ENCODE data around the gene CAMKK1.

The CAMKK1 gene

GRCh38 chr17:3828852-3829232 lies 64.0 kb downstream of the CAMKK1 start:
- Mint-ChIP-seq H3K4me3 (no peak overlapping the region), H3K4me1 (peaks cover 1% of the 10 kb centered on the region), H3K36me3 (peaks cover 9% of the 10 kb centered on the region), H3K27ac (no peak overlapping the region), H3K27me3 (no peaks in the 10 kb centered on the region), H3K9me3 (no peaks in the 10 kb centered on the region)

GRCh38 chr17:3828151-3828851 lies 64.6 kb downstream of the CAMKK1 start:
- H3K9me3 Mint-ChIP-seq: no peaks in the 10 kb centered on the region

GRCh38 chr17:3827124-3827773 lies 65.6 kb downstream of the CAMKK1 start:
- H3K27ac Mint-ChIP-seq: no peak overlapping the region

More at GRCh38 chr17:3828151-3828851, 64.6 kb downstream of the CAMKK1 start:
- H3K27me3 Mint-ChIP-seq: no peaks in the 10 kb centered on the region
- H3K4me1 Mint-ChIP-seq: no peaks in the 10 kb centered on the region
- H3K36me3 Mint-ChIP-seq: peaks cover 10% of the 10 kb centered on the region
- no peak overlapping the region for H3K27ac Mint-ChIP-seq
- H3K4me3 Mint-ChIP-seq: no peak overlapping the region

GRCh38 chr17:3826191-3826590 lies 66.7 kb downstream of the CAMKK1 start:
- H3K4me3 Mint-ChIP-seq: no peak overlapping the region
- no peaks in the 10 kb centered on the region for H3K4me1 Mint-ChIP-seq
- H3K36me3 Mint-ChIP-seq: peaks cover 9% of the 10 kb centered on the region
- no peaks in the 10 kb centered on the region for H3K9me3 Mint-ChIP-seq
- no peak overlapping the region for H3K27ac Mint-ChIP-seq
- H3K27me3 Mint-ChIP-seq: no peaks in the 10 kb centered on the region

More at GRCh38 chr17:3827124-3827773, 65.6 kb downstream of the CAMKK1 start:
- Mint-ChIP-seq H3K4me1 (no peaks in the 10 kb centered on the region), H3K27me3 (no peaks in the 10 kb centered on the region), H3K36me3 (peaks cover 10% of the 10 kb centered on the region), H3K9me3 (no peaks in the 10 kb centered on the region), H3K4me3 (no peak overlapping the region)

GRCh38 chr17:3821101-3821500 lies 71.8 kb downstream of the CAMKK1 start:
- no peak overlapping the region for H3K27ac Mint-ChIP-seq
- peaks cover 19% of the 10 kb centered on the region for H3K36me3 Mint-ChIP-seq
- H3K4me3 Mint-ChIP-seq: no peak overlapping the region
- no peaks in the 10 kb centered on the region for H3K9me3 Mint-ChIP-seq
- H3K4me1 Mint-ChIP-seq: no peaks in the 10 kb centered on the region
- no peaks in the 10 kb centered on the region for H3K27me3 Mint-ChIP-seq

- peaks cover 20% of the 10 kb centered on the region for H3K36me3 Mint-ChIP-seq
Observed at GRCh38 chr17:3818786-3819185, 74.1 kb downstream of the CAMKK1 start.

GRCh38 chr17:3817851-3818605 lies 74.8 kb downstream of the CAMKK1 start:
- peaks cover 19% of the 10 kb centered on the region for H3K36me3 Mint-ChIP-seq
- no peaks in the 10 kb centered on the region for H3K9me3 Mint-ChIP-seq
- H3K4me3 Mint-ChIP-seq: no peak overlapping the region
- peak overlapping the region; percentile 5 for H3K27ac Mint-ChIP-seq
- H3K4me1 Mint-ChIP-seq: no peaks in the 10 kb centered on the region
- no peaks in the 10 kb centered on the region for H3K27me3 Mint-ChIP-seq

More at GRCh38 chr17:3818786-3819185, 74.1 kb downstream of the CAMKK1 start:
- Mint-ChIP-seq H3K4me1 (no peaks in the 10 kb centered on the region), H3K4me3 (no peak overlapping the region), H3K27me3 (no peaks in the 10 kb centered on the region), H3K9me3 (no peaks in the 10 kb centered on the region), H3K27ac (no peak overlapping the region)

- Mint-ChIP-seq H3K27me3 (no peaks in the 10 kb centered on the region), H3K9me3 (no peaks in the 10 kb centered on the region), H3K4me3 (no peak overlapping the region), H3K4me1 (no peaks in the 10 kb centered on the region), H3K36me3 (peaks cover 23% of the 10 kb centered on the region), H3K27ac (no peak overlapping the region)
Observed at GRCh38 chr17:3815925-3816324, 76.9 kb downstream of the CAMKK1 start.

GRCh38 chr17:3815122-3815521 lies 77.7 kb downstream of the CAMKK1 start:
- Mint-ChIP-seq H3K27me3 (no peaks in the 10 kb centered on the region), H3K27ac (peak overlapping the region; percentile 2), H3K4me3 (no peak overlapping the region), H3K9me3 (no peaks in the 10 kb centered on the region), H3K36me3 (peaks cover 18% of the 10 kb centered on the region), H3K4me1 (no peaks in the 10 kb centered on the region)

- Mint-ChIP-seq H3K27me3 (no peaks in the 10 kb centered on the region), H3K9me3 (no peaks in the 10 kb centered on the region), H3K36me3 (peaks cover 23% of the 10 kb centered on the region), H3K4me3 (no peak overlapping the region), H3K27ac (no peak overlapping the region), H3K4me1 (no peaks in the 10 kb centered on the region)
Observed at GRCh38 chr17:3814361-3814760, 78.5 kb downstream of the CAMKK1 start.

GRCh38 chr17:3813171-3813570 lies 79.7 kb downstream of the CAMKK1 start:
- H3K27me3 Mint-ChIP-seq: no peaks in the 10 kb centered on the region
- no peak overlapping the region for H3K27ac Mint-ChIP-seq

GRCh38 chr17:3812771-3813170 lies 80.1 kb downstream of the CAMKK1 start:
- peaks cover 18% of the 10 kb centered on the region for H3K36me3 Mint-ChIP-seq
- H3K27me3 Mint-ChIP-seq: no peaks in the 10 kb centered on the region
- peaks cover 8% of the 10 kb centered on the region for H3K4me1 Mint-ChIP-seq
- no peaks in the 10 kb centered on the region for H3K9me3 Mint-ChIP-seq
- no peak overlapping the region for H3K4me3 Mint-ChIP-seq
- no peak overlapping the region for H3K27ac Mint-ChIP-seq

More at GRCh38 chr17:3813171-3813570, 79.7 kb downstream of the CAMKK1 start:
- Mint-ChIP-seq H3K9me3 (no peaks in the 10 kb centered on the region), H3K36me3 (peaks cover 18% of the 10 kb centered on the region), H3K4me3 (no peak overlapping the region), H3K4me1 (peaks cover 7% of the 10 kb centered on the region)

GRCh38 chr17:3812284-3812683 lies 80.6 kb downstream of the CAMKK1 start:
- no peak overlapping the region for H3K4me3 Mint-ChIP-seq
- H3K36me3 Mint-ChIP-seq: peaks cover 18% of the 10 kb centered on the region
- no peaks in the 10 kb centered on the region for H3K27me3 Mint-ChIP-seq
- H3K4me1 Mint-ChIP-seq: peaks cover 8% of the 10 kb centered on the region
- H3K9me3 Mint-ChIP-seq: no peaks in the 10 kb centered on the region
- H3K27ac Mint-ChIP-seq: no peak overlapping the region

Data from activated naive CD4-positive, alpha-beta T cell treated with anti-CD3 and anti-CD28 coated beads, Interleukin-2, amount 50 U/mL, for 24 hours (primary cell).